ENCODE data around the gene CENPT. TPM values are rescaled to one million over a fixed set of nuclear protein-coding genes. Genes with fewer than 3 reads are reported as not detected.

Gene CENPT
- total and polyA plus RNA-seq, 2 of the 13 experiments (the other 11 are each of a cell fraction or from before 2014, with no cell fraction given): 40.9 to 43.3 TPM

DNA sequence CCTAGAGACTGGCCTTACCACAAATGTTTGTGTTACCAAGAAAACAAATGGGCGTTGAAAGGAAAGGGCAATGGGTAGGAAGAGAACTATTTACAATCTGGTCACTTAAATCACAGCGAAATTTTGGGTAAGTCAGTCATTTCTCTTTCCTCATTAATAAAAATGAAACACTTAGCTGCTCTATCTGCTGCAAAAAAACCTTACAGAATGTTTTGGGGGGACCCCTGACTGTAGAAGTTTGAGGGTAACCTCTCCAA is 1.5 kb downstream of the CENPT start:
- peak overlapping the region; percentile 88 for H3K27ac ChIP-seq (ENCODE audit: extremely low read length, insufficient read depth, low read length)
- H3K9me3 ChIP-seq (ENCODE audit: low read length): no peaks in the 10 kb centered on the region
- CTCF ChIA-PET (ENCODE audit: low intra/inter-chr PET ratio, low total read pairs): interaction anchor here (1.5 kb wide), 1 partner anchor 29 kb away, joined by 5 read pairs; no protein-coding TSS in a partner anchor
- TF ChIP-seq ZNF468 (CRISPR knock-in tag; IDR thresholded peaks at IDR 0.05) (0 out of 2 replicates have a peak, but pooled peaks have one; percentile 32), RFXANK (CRISPR knock-in tag; IDR thresholded peaks at IDR 0.05) (no peak), TP53 (CRISPR knock-in tag; conservative IDR thresholded peaks at IDR 0.05) (no peak), ZFP41 (CRISPR knock-in tag; IDR thresholded peaks at IDR 0.05; ENCODE audit: borderline replicate concordance) (0 out of 2 replicates have a peak, but pooled peaks have one; percentile 6), PRPF4 (IDR thresholded peaks at IDR 0.05; ENCODE audit: low read depth, low read length, poor library complexity, severe bottlenecking) (no peak), ZXDC (CRISPR knock-in tag; IDR thresholded peaks at IDR 0.05) (0 out of 2 replicates have a peak, but pooled peaks have one; percentile 25)
- TF ChIP-seq, protein P1, sequence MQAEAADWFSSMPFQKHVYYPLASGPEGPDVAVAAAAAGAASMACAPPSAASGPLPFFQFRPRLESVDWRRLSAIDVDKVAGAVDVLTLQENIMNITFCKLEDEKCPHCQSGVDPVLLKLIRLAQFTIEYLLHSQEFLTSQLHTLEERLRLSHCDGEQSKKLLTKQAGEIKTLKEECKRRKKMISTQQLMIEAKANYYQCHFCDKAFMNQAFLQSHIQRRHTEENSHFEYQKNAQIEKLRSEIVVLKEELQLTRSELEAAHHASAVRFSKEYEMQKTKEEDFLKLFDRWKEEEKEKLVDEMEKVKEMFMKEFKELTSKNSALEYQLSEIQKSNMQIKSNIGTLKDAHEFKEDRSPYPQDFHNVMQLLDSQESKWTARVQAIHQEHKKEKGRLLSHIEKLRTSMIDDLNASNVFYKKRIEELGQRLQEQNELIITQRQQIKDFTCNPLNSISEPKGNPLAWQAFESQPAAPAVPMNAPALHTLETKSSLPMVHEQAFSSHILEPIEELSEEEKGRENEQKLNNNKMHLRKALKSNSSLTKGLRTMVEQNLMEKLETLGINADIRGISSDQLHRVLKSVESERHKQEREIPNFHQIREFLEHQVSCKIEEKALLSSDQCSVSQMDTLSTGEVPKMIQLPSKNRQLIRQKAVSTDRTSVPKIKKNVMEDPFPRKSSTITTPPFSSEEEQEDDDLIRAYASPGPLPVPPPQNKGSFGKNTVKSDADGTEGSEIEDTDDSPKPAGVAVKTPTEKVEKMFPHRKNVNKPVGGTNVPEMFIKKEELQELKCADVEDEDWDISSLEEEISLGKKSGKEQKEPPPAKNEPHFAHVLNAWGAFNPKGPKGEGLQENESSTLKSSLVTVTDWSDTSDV (CRISPR knock-in tag; IDR thresholded peaks at IDR 0.05): no peak
- POLR2A ChIA-PET: interaction anchor here (0.6 to 6.2 kb wide), 23 partner anchors 9 to 388 kb away, joined by 3 to 47 read pairs (median 4); partner anchors contain the start of genes ACD, C16orf86, EDC4 and ENKD1
- in situ Hi-C loops (cut with HindIII; ENCODE audit: extremely low pct_ligation_motif_present, low pct_unique_long_range_greater_than_20kb): no loop called here
- H4K20me1 ChIP-seq (ENCODE audit: insufficient read depth, low read length): peaks cover 38% of the 10 kb centered on the region
- H3K4me3 ChIP-seq (replicated peaks in 1 of 3; ENCODE audit: insufficient read depth in 1 of 3, low read depth in 2 of 3, low read length in 3 of 3): peak overlapping the region; percentile 97 to 99 (median 97)
- TSS peak; percentile 77 for BruUV-seq (replicated peaks)
- WGBS (ENCODE audit: low lambda C conversion rate): 13% methylated on average over 2 of the region's 2 CpGs
- peaks cover 68% of the 10 kb centered on the region for H3K79me2 ChIP-seq (ENCODE audit: insufficient read depth, low read length)
- H3K36me3 ChIP-seq (replicated peaks in 1 of 2; ENCODE audit: control insufficient read depth in 1 of 2, insufficient read depth in 2 of 2, low read length in 2 of 2): peaks cover 0 to 4% of the 10 kb centered on the region in 2 experiments; a peak in 3 of 5 replicates
- H3K9ac ChIP-seq (ENCODE audit: insufficient read depth, low read depth, low read length): peak overlapping the region; percentile 99
- DNase-seq (ENCODE audit: low spot score) (no peak), ATAC-seq (no peak), FAIRE-seq (no peak)
- no peaks in the 10 kb centered on the region; a peak in 1 of 5 replicates for H3K27me3 ChIP-seq (ENCODE audit: control insufficient read depth in 1 of 2, insufficient read depth in 2 of 2, low read length in 2 of 2)
- peak overlapping the region; percentile 89 for H3K4me2 ChIP-seq (ENCODE audit: low read depth, low read length)
- no peak overlapping the region for H2AFZ ChIP-seq (ENCODE audit: low read length)
- intact Hi-C loops (cut with micrococcal nuclease; ENCODE audit: unreplicated experiment): loop anchor here (1.0 kb wide), 2 partner anchors 11 to 30 kb away; no protein-coding TSS in a partner anchor
- peaks cover 50% of the 10 kb centered on the region for H3K4me1 ChIP-seq (ENCODE audit: insufficient read depth, low read length)
